ENCODE results near the gene DNAJA3. TPM values are rescaled to one million over a fixed set of nuclear protein-coding genes. Genes with fewer than 3 reads are reported as not detected.

The DNAJA3 gene
- total and polyA plus RNA-seq, 3 donors from 2014 or later = 56.0 to 88.3 (median 80.2) TPM

GRCh38 chr16:4381935-4382794 lies 43.5 kb upstream of the DNAJA3 start:
- Histone ChIP-seq H3K4me1 (peaks cover 44% of the 10 kb centered on the region), H3K27me3 (no peaks in the 10 kb centered on the region), H3K36me3 (ENCODE audit: low read depth, missing control alignments) (no peaks in the 10 kb centered on the region), H3K9me3 (no peaks in the 10 kb centered on the region), H3K4me3 (no peak overlapping the region), H3K27ac (no peak overlapping the region)
- TF ChIP-seq CTCF (IDR thresholded peaks at IDR 0.05) (no peak), POLR2A (IDR thresholded peaks at IDR 0.05) (no peak)
- whole genome bisulfite sequencing, 2 donors = 82 to 96% methylated on average over 10 to 53 of the region's 55 CpGs
- DNase-seq = no peak
- intact Hi-C loops (cut with DNase I; ENCODE audit: low total_unique reads) = no loop called here

- no peak overlapping the region for H3K4me3 ChIP-seq
- DNase-seq = no peak
- H3K27ac ChIP-seq = no peak overlapping the region
- H3K27me3 ChIP-seq = no peaks in the 10 kb centered on the region
- H3K36me3 ChIP-seq (ENCODE audit: low read depth, missing control alignments) = no peaks in the 10 kb centered on the region
- WGBS, 2 donors = 81 to 93% methylated on average over 21 of the region's 21 CpGs
- H3K4me1 ChIP-seq = peaks cover 43% of the 10 kb centered on the region
- no peak for TF ChIP-seq CTCF (IDR thresholded peaks at IDR 0.05)
- H3K9me3 ChIP-seq = no peaks in the 10 kb centered on the region
- intact Hi-C loops (cut with DNase I; ENCODE audit: low total_unique reads) = no loop called here
These were observed 42.8 kb upstream of the DNAJA3 start for GRCh38 chr16:4382795-4383357.

- Histone ChIP-seq H3K27me3 (no peaks in the 10 kb centered on the region), H3K4me3 (no peak overlapping the region), H3K4me1 (peaks cover 38% of the 10 kb centered on the region), H3K27ac (no peak overlapping the region), H3K36me3 (ENCODE audit: low read depth, missing control alignments) (no peaks in the 10 kb centered on the region), H3K9me3 (no peaks in the 10 kb centered on the region)
- WGBS, 2 donors = 80% methylated on average over 4 to 9 of the region's 12 CpGs
- intact Hi-C loops (cut with DNase I; ENCODE audit: low total_unique reads) = no loop called here
- TF ChIP-seq CTCF (IDR thresholded peaks at IDR 0.05) = no peak
- no peak for TF ChIP-seq POLR2A (IDR thresholded peaks at IDR 0.05)
- no peak for DNase-seq
These were observed 41.9 kb upstream of the DNAJA3 start for GRCh38 chr16:4383591-4384444.

GRCh38 chr16:4384509-4384942 lies 41.1 kb upstream of the DNAJA3 start:
- Histone ChIP-seq H3K4me3 (no peak overlapping the region), H3K9me3 (no peaks in the 10 kb centered on the region), H3K36me3 (ENCODE audit: low read depth, missing control alignments) (no peaks in the 10 kb centered on the region), H3K27me3 (no peaks in the 10 kb centered on the region), H3K4me1 (peaks cover 41% of the 10 kb centered on the region), H3K27ac (no peak overlapping the region)
- intact Hi-C loops (cut with DNase I; ENCODE audit: low total_unique reads) = no loop called here
- TF ChIP-seq POLR2A (IDR thresholded peaks at IDR 0.05) (no peak), CTCF (IDR thresholded peaks at IDR 0.05) (no peak)
- WGBS, 2 donors = 61% methylated on average over 14 of the region's 20 CpGs; no CpG with 5 or more reads in 1 of the 2 donors
- no peak for DNase-seq

Measured in testis (tissue), 3 donors.